Erythroblast (primary cell): ENCODE data around the gene HSD3B1.

Source experiments
- DNase-seq, 2 experiments: peaks; one replicate each; lab custom pipeline; 2025; lab: John Stamatoyannopoulos, UW
- GATA1 ChIP-seq: IDR thresholded peaks from 2 replicates; pipeline ENCODE4 v1.6.1; 2011; ENCODE audit warnings: low read depth, mild to moderate bottlenecking, control low read depth, low read length, moderate library complexity
- POLR2A ChIP-seq: IDR thresholded peaks from 2 replicates; pipeline ENCODE4 v1.6.1; 2011; ENCODE audit warnings: mild to moderate bottlenecking, low read length

Gene HSD3B1

GRCh38 chr1:119506941-119507340 lies at the start of gene HSD3B1:
TSS of gene HSD3B1 (plus strand) at chr1:119507210. CDS start at chr1:119507477, 267 bp downstream.
- TF ChIP-seq GATA1 (no peak), POLR2A (no peak)

DNA sequence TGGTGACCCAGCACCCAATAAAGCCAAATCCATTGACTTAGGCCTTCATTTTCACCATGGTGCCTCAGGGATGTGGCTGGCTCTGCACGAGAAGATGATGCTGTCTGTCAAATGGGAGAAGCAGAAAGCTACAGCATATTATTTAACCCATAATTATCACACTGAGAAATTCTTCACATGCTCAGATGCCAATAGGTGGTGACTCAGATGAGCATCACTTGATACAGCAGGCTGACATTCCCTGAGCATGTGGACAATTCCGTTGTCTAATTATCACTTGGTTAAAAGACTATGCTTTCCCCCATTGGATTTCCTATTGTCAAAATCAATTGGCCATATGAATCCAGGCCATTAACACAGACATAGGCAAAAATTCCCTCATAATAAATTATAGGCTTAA lies 44.0 kb upstream of the HSD3B1 start:
- TF ChIP-seq POLR2A (no peak), GATA1 (no peak)
- DNase-seq: no peak

More at GRCh38 chr1:119506941-119507340, at the start of gene HSD3B1:
- DNase-seq: no peak

DNA sequence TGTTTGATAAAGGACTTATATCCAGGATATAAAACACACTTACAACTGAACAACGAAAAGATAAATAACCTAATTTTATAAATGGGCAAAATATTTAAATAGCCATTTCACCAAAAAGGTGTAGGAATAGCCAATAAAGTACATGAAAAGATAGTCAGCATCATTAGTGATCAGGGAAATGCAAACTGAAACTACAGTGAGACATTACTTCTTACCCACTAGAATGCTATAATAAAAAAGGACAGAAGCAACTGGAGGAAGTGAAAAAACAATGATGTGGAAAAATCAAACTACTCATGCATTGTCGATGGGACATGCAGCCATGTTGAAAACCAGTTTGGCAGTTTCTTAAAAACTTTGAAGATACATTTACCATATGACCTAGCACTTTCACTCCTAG lies 43.4 kb upstream of the HSD3B1 start:
- TF ChIP-seq GATA1: no peak
- no peak for TF ChIP-seq POLR2A
- DNase-seq: no peak

DNA sequence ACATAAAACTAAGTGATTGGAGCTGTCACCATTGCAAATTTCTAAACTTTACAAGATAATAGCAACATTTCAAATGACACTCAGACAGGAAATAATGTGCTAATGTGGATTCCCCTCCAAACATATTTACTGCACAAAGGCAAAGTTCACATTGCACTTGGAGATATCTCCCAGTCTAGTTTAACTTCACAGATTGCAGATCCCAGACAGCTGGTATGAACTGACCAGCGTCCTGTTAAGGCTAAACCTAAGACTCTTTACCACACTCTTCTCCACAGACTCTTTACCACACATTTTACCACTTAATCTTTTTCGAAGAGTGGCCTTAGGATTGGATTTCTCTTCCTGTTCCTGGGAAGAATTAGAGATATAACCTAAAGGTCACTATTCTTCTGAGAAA lies 40.6 kb upstream of the HSD3B1 start:
- TF ChIP-seq POLR2A (no peak), GATA1 (no peak)

DNA sequence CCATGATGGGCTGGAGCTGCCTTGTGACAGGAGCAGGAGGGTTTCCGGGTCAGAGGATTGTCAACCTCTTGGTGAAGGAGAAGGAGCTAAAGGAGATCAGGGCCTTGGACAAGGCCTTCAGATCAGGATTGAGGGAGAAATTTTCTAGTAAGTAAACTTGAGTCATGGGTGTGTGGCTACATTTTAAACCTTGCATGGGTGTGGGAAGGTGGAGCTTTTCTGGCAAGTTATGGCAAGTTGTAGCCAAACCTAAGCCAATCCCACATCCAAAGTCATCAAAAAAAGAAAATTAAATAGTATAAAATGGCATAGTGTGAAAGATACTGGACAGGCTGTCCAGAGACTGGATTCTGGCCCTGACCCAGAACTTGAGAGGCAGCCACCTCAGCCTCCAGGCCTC lies 39.8 kb upstream of the HSD3B1 start:
- no peak for DNase-seq
- TF ChIP-seq POLR2A (no peak), GATA1 (no peak)

More for the DNA sequence above, 40.6 kb upstream of the HSD3B1 start:
- DNase-seq: no peak

DNA sequence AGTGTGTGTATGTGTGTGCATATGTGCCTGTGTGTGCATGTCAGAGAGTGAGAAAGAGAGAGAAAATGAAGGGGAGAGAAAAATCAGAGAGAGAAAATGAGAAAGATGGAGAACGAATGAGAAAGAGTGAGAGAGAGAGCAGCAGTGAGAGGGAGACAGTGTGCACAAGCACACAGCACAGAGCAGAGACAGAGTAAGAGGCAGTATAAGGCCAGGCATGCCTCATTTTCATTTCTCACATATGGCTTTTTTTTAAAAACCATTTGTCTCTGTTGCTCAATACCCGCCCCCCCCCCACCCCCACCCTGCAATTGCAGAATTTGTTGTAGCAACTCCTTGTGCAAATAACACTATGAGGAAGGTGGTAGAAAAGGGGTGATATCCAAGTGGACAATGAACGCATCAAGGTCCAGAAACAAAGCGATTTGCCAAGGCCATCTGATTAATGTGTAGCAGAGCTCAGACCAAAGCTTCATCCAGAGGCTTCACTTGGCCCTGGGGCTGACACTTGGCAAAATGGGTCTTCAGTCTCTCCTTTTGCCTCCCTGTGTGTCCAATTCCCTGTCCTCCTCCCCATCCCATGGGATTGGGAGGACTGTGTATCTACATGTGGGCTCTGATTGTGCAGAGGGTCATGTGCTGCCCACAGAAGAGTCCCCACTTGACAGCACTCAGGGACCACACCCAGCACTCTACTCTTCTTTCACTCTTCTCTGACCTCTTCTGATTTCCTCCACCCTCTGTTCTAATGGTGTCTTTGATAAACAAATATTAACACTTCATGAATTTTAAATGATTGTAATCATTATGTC lies 38.9 kb upstream of the HSD3B1 start:
- no peak for DNase-seq
- TF ChIP-seq POLR2A (no peak), GATA1 (no peak)

- no peak for TF ChIP-seq GATA1
- TF ChIP-seq POLR2A: no peak
- no peak for DNase-seq
Measured at GRCh38 chr1:119469741-119470140, 37.3 kb upstream of the HSD3B1 start.

GRCh38 chr1:119470377-119470776 lies 36.6 kb upstream of the HSD3B1 start:
- no peak for DNase-seq
- TF ChIP-seq GATA1 (no peak), POLR2A (no peak)

DNA sequence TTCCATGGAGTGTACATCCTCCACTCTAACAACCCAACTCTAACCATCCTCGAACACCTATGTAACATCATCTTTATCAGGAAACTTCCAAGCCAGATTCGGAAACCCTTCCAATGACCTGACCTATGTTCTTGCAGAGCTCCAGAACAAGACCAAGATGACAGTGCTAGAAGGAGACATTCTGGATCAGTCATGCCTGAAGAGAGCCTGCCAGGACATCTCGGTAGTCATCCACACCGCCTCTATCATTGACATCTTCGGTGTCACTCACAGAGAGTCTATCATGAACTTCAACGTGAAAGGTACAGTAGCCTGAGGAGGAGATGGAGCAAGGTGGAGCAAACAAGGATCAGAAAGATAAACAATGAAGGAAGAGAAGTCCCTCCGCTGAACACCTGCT lies 36.1 kb upstream of the HSD3B1 start:
- DNase-seq: no peak
- TF ChIP-seq POLR2A (no peak), GATA1 (no peak)

- no peak for DNase-seq
- TF ChIP-seq GATA1 (no peak), POLR2A (no peak)
Measured at GRCh38 chr1:119471566-119471965, 35.4 kb upstream of the HSD3B1 start.

- no peak for TF ChIP-seq GATA1
- TF ChIP-seq POLR2A: no peak
- no peak for DNase-seq
Measured at GRCh38 chr1:119472080-119472818, 34.8 kb upstream of the HSD3B1 start.

- no peak for DNase-seq
- TF ChIP-seq POLR2A (no peak), GATA1 (no peak)
Measured at GRCh38 chr1:119472819-119473175, 34.2 kb upstream of the HSD3B1 start.

GRCh38 chr1:119475866-119476439 lies 31.1 kb upstream of the HSD3B1 start:
- peak; percentile 28 to 30 for DNase-seq
- TF ChIP-seq POLR2A (no peak), GATA1 (no peak)

DNA sequence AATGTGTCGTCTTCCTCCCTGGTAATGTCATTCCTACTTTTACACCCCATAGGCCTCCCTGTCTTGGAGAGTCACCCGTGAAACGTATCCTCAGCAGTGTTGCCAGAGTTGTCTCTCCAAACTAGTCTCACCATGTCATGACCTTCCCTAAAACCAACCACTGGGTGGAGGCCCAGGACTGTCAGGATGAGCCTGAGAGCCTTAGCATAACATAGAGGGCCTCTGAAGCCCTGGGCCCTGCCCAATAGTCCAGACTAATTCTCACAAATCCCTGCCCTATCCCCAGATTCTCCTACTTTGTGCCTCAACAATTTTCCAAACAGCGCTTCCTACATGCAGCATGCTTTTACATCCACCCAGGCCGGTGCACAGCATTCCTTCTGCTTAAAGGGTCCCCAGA lies 29.3 kb upstream of the HSD3B1 start:
- TF ChIP-seq POLR2A (no peak), GATA1 (no peak)
- DNase-seq: no peak
